Rectal smooth muscle tissue (tissue), 1 donor: ENCODE data around the gene PHC2.

ENCODE experiments used
- H3K27ac ChIP-seq: one replicate; pipeline ENCODE4 v1.7.0; 2013; ENCODE audit warnings: low read depth, low read length, inconsistent platforms
- H3K27me3 ChIP-seq: one replicate; pipeline ENCODE4 v1.7.0; 2013; ENCODE audit warnings: low read length; ENCODE audit not compliant: control insufficient read depth, insufficient read depth
- H3K36me3 ChIP-seq: one replicate; pipeline ENCODE4 v1.7.0; 2013; ENCODE audit warnings: low read length; ENCODE audit not compliant: control insufficient read depth, insufficient read depth
- H3K4me1 ChIP-seq: one replicate; pipeline ENCODE4 v1.7.0; 2013; ENCODE audit warnings: low read length; ENCODE audit not compliant: control insufficient read depth, insufficient read depth
- H3K4me3 ChIP-seq: one replicate; pipeline ENCODE4 v1.7.0; 2013; ENCODE audit warnings: low read length
- H3K9ac ChIP-seq: one replicate; pipeline ENCODE4 v1.7.0; 2013; ENCODE audit warnings: low read length

PHC2 gene

GRCh38 chr1:33465316-33465715 lies 34.4 kb upstream of the PHC2 start:
- H3K27me3 ChIP-seq, result no peaks in the 10 kb centered on the region
- H3K27ac ChIP-seq, result no peak overlapping the region
- no peak overlapping the region for H3K4me3 ChIP-seq
- no peaks in the 10 kb centered on the region for H3K36me3 ChIP-seq
- no peak overlapping the region for H3K9ac ChIP-seq
- peaks cover 21% of the 10 kb centered on the region for H3K4me1 ChIP-seq

DNA sequence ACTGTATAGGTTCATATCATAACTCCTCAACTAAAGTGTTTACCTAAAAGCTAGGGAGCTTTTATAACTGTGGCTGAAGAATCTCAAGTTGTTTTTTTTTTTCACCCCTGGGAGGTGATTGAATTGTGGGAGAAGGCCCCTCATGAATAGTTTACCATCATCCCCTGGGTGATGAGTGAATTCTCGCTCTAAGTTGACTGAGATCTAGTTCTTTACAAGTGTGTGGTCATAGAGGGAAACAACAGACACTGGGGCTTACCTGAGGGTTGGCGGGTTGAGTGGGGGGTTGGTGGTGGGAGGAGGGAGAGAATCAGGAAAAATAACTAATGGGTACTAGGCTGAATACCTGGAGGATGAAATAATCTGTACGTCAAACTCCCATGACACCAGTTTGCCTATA lies 33.7 kb upstream of the PHC2 start:
- Histone ChIP-seq H3K36me3 (no peaks in the 10 kb centered on the region), H3K4me1 (peaks cover 26% of the 10 kb centered on the region), H3K27ac (no peak overlapping the region), H3K27me3 (no peaks in the 10 kb centered on the region), H3K9ac (no peak overlapping the region), H3K4me3 (no peak overlapping the region)

DNA sequence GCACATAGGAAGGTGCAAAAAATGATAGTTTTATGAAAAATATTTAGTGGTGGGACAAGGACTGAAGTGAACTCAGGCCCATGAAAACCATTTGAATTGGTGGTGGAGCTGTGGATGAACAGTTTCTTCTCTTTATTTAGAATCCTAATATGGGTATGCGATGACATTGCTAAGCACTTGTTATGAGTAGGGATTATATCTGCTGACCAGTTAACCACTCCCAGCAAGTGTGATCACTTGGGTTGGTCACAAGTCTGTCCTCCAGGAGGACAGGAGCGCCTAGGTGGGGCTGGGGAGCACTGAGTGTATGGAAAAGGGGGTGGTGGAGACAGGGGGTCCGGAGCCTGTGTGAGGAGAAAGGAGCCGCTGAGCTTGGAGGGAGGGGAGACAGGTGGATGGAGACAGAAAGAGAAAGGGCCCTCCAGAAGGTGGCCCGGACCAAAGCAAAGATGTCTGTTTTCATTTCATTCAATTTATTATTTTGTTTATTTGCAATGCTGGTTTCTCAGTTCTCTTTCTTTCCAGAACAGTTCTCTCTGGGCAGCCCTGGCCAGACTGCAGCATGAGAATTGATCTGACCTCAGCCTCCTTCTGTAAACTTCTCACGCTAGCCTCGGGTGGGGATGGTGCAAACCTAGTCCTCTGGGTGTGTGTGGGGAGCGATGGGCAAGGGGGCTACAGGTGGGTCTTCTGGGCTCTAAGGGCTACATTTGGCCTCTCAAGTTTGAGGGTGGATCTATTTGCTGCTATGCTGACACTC lies 31.7 kb upstream of the PHC2 start:
- Histone ChIP-seq H3K27me3 (no peaks in the 10 kb centered on the region), H3K27ac (no peak overlapping the region), H3K4me1 (peaks cover 29% of the 10 kb centered on the region), H3K36me3 (no peaks in the 10 kb centered on the region), H3K4me3 (no peak overlapping the region), H3K9ac (no peak overlapping the region)

- H3K36me3 ChIP-seq, result no peaks in the 10 kb centered on the region
- H3K4me1 ChIP-seq, result peaks cover 39% of the 10 kb centered on the region
- H3K4me3 ChIP-seq, result no peak overlapping the region
- no peak overlapping the region for H3K9ac ChIP-seq
- H3K27me3 ChIP-seq, result no peaks in the 10 kb centered on the region
- H3K27ac ChIP-seq, result peak overlapping the region; percentile 87
Measured at GRCh38 chr1:33460947-33461629, 30.2 kb upstream of the PHC2 start.

DNA sequence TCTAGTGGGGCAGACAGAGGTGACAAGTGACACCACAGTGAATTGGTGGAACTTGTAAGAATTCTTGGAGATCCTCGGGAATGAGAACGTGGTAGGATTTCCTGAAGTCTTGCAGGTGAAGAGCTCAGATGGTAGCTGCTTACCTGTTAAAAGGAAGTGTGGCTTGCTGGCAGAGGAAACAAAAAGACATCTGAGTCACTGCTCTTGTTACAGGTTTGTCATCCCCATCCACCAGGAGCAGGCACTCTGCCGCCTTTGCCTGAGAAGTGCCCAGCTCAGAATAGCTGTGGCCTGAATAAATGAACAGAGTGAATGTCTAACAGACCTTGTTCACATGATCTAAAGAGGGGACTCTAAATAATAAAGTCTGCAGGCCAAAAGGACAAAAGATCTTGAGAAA lies 29.2 kb upstream of the PHC2 start:
- Histone ChIP-seq H3K36me3 (no peaks in the 10 kb centered on the region), H3K9ac (no peak overlapping the region), H3K4me3 (no peak overlapping the region), H3K27me3 (no peaks in the 10 kb centered on the region), H3K27ac (peak overlapping the region; percentile 87), H3K4me1 (peaks cover 47% of the 10 kb centered on the region)

- H3K27ac ChIP-seq, result peak overlapping the region; percentile 87
Measured at GRCh38 chr1:33459691-33460090, 28.8 kb upstream of the PHC2 start.

DNA sequence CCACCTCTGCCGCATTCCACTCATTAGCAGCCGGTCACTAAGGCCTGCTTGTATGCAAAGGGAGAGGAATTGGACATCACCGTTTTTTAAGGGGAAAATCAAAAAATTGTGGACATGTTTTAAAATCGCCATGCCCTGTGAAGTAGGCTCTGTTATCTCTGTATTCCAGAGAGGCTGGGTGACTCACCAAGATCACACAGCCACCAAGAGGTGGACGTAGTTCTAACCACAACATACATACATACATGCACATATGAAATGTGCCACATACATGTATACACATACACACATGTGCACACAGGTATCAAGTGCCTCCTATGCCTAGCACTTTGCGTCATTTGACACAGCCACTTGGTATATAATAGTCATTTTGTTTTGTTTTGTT lies 25.6 kb upstream of the PHC2 start:
- peak overlapping the region; percentile 60 for H3K27ac ChIP-seq
- H3K4me3 ChIP-seq, result no peak overlapping the region
- H3K27me3 ChIP-seq, result no peaks in the 10 kb centered on the region
- peaks cover 43% of the 10 kb centered on the region for H3K4me1 ChIP-seq
- H3K36me3 ChIP-seq, result no peaks in the 10 kb centered on the region
- no peak overlapping the region for H3K9ac ChIP-seq

More at GRCh38 chr1:33459691-33460090, 28.8 kb upstream of the PHC2 start:
- peaks cover 47% of the 10 kb centered on the region for H3K4me1 ChIP-seq
- no peaks in the 10 kb centered on the region for H3K36me3 ChIP-seq
- H3K9ac ChIP-seq, result no peak overlapping the region
- H3K4me3 ChIP-seq, result no peak overlapping the region
- H3K27me3 ChIP-seq, result no peaks in the 10 kb centered on the region

DNA sequence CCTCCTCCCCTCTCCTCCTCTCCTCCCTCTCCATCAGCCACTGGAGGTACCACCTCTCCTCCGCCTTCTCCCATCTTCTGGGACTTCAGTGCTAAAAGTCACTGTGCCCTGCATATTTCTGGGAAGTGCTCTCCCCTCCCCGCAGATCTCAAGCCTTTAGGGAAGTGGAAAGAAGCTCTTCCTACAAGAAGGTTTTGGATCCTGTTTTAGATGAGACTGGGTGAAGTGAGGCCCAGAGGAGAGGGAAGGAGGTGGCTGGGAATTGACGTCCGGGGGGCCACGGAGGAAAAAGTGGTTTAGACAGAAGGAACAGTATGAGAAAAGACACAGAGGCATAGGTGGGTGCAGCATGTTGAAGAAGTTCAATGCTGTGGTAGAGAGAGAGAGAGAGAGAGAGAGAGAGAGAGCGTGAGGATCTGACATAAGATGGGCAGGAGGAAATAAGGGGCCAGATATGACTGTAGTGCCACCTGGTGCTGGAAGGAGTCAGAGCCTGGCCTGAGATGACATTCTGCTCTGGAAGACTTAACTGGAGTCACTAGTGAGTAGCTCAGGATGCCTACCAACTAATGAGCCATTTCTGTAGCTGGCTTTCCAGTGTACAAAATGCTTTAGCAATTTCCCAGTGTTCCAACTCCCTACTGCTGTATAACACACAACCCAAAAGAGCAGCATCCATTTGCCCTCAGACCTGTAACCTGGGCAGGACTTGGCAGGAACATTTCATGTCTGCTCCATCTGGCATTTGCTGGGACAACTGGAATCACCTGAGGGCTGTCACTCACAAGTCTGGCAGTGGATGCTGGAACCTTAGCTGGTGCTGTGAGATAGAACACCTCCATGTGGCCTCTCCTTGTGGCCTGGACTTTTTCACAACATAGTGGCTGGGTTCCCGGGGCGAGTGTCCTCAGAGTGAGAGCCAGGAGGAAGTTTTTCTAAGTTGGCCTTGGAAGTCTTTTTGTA lies 24.9 kb upstream of the PHC2 start:
- H3K9ac ChIP-seq, result no peak overlapping the region
- H3K27me3 ChIP-seq, result no peaks in the 10 kb centered on the region
- H3K27ac ChIP-seq, result peak overlapping the region; percentile 60
- peaks cover 36% of the 10 kb centered on the region for H3K4me1 ChIP-seq
- peak overlapping the region; percentile 18 for H3K4me3 ChIP-seq
- H3K36me3 ChIP-seq, result no peaks in the 10 kb centered on the region

GRCh38 chr1:33454646-33455282 lies 23.9 kb upstream of the PHC2 start:
- H3K36me3 ChIP-seq, result no peaks in the 10 kb centered on the region
- no peak overlapping the region for H3K27ac ChIP-seq
- H3K4me1 ChIP-seq, result peaks cover 26% of the 10 kb centered on the region
- no peak overlapping the region for H3K9ac ChIP-seq
- no peaks in the 10 kb centered on the region for H3K27me3 ChIP-seq
- H3K4me3 ChIP-seq, result no peak overlapping the region

DNA sequence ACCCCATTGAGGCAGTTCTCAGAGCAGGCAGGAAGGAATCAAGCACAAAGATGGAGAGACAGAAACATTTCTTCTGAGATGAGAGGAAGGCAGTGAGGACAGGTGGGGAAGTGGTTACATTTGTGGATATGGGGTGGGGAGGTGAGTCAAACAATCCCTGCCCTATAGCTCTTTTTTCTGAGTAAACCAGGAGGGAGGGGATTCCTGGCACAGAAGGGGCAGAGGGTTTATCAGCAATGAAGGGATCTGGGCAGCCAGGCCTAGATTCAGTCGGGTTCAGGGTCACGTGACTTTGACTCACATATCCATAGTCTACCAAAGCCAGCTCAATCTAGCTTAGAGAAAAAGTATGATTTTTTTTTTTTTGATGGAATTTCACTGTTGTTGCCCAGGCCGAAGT lies 15.7 kb upstream of the PHC2 start:
- no peaks in the 10 kb centered on the region for H3K36me3 ChIP-seq
- no peaks in the 10 kb centered on the region for H3K27me3 ChIP-seq
- no peak overlapping the region for H3K27ac ChIP-seq
- H3K4me3 ChIP-seq, result no peak overlapping the region
- peaks cover 10% of the 10 kb centered on the region for H3K4me1 ChIP-seq
- H3K9ac ChIP-seq, result no peak overlapping the region

GRCh38 chr1:33445108-33445507 lies 14.2 kb upstream of the PHC2 start:
- H3K27me3 ChIP-seq, result no peaks in the 10 kb centered on the region
- H3K36me3 ChIP-seq, result no peaks in the 10 kb centered on the region
- H3K9ac ChIP-seq, result no peak overlapping the region
- H3K27ac ChIP-seq, result no peak overlapping the region
- H3K4me3 ChIP-seq, result no peak overlapping the region
- H3K4me1 ChIP-seq, result peaks cover 10% of the 10 kb centered on the region

- Histone ChIP-seq H3K4me3 (no peak overlapping the region), H3K36me3 (no peaks in the 10 kb centered on the region), H3K9ac (no peak overlapping the region), H3K27me3 (no peaks in the 10 kb centered on the region), H3K4me1 (peaks cover 10% of the 10 kb centered on the region), H3K27ac (peak overlapping the region; percentile 67)
Measured at GRCh38 chr1:33443705-33444180, 12.8 kb upstream of the PHC2 start.
